H1 (cell line): ENCODE results near the gene G2E3. TPM values are rescaled to one million over a fixed set of nuclear protein-coding genes. Genes with fewer than 3 reads are reported as not detected.

ENCODE experiments used
- CBX5 ChIP-seq: fragments of 300-800, 300-1000 bp; sonication (generic); IDR thresholded peaks from 2 replicates; pipeline ENCODE4 v1.7.1; 2016; ENCODE audit warnings: antibody characterized with exemption, low read length, low read depth
- JUND ChIP-seq: IDR thresholded peaks from 2 replicates; pipeline ENCODE4 v1.6.1; 2011; ENCODE audit warnings: mild to moderate bottlenecking, improper control_type of control experiment, low read length
- KDM4A ChIP-seq: IDR thresholded peaks from one replicate; pipeline ENCODE4 v1.7.1; 2012; ENCODE audit warnings: low read depth, mild to moderate bottlenecking, moderate library complexity, low read length, inconsistent platforms; ENCODE audit not compliant: severe bottlenecking
- KDM5A ChIP-seq: fragments of 200-600 bp; IDR thresholded peaks from 2 replicates; pipeline ENCODE4 v1.7.1; 2012; ENCODE audit warnings: mild to moderate bottlenecking, low read length, inconsistent platforms, mixed read lengths
- MAFK ChIP-seq: IDR thresholded peaks from 2 replicates; pipeline ENCODE4 v1.6.1; 2012; ENCODE audit warnings: low read depth, mild to moderate bottlenecking, improper control_type of control experiment, low read length
- PHF8 ChIP-seq: fragments of 200-600 bp; sonication (generic); conservative IDR thresholded peaks from 2 replicates; pipeline ENCODE4 v1.7.1; 2012; ENCODE audit warnings: low read depth, mild to moderate bottlenecking, inconsistent platforms, low read length, moderate library complexity
- POLR2AphosphoS5 ChIP-seq: IDR thresholded peaks from 2 replicates; pipeline ENCODE4 v1.6.1; 2011; ENCODE audit warnings: low read depth, low read length
- SAP30 ChIP-seq: fragments of 300-600 bp; sonication (generic); IDR thresholded peaks from 2 replicates; pipeline ENCODE4 v1.7.1; 2012; ENCODE audit warnings: low read length, moderate library complexity, mild to moderate bottlenecking, inconsistent platforms; ENCODE audit not compliant: insufficient read depth, insufficient replicate concordance
- TAF7 ChIP-seq: optimal IDR thresholded peaks from 2 replicates; pipeline ENCODE3; 2011; ENCODE audit warnings: low read depth, mild to moderate bottlenecking, inconsistent platforms, low read length, moderate library complexity, borderline replicate concordance
- TBP ChIP-seq: IDR thresholded peaks from 2 replicates; pipeline ENCODE4 v1.6.1; 2011; ENCODE audit warnings: low read depth, low read length, improper control_type of control experiment
- polyA plus RNA-seq, 7 experiments: library from polyadenylated mRNA; depleted of rRNA in 3 of 7; stranded (reverse) in 5 of 7; unstranded in 2 of 7; fragments of >200 nt in 5 of 7; fragments of 200-250 nt in 2 of 7; gene quantifications; 1 replicate in 5 of 7; 2 replicates in 1 of 7; 4 replicates in 1 of 7; pipeline versions ENCODE4 v1.2.1 to v1.2.3, GENCODE V29; 2011 to 2013; ENCODE audit warnings: missing spikeins in 2 of 7, mixed read lengths in 2 of 7
- total RNA-seq: library from RNA; stranded (reverse); fragmentation: NEBNext Ultra II Directional; extraction: Animal tissue kit (Norgen Biotek cat#: 25700); gene quantifications from 2 replicates; pipeline ENCODE4 v1.2.1, GENCODE V29; 2021
- TF ChIP-seq, protein P1 (sequence below): IDR thresholded peaks from 2 replicates; pipeline ENCODE4 v1.6.1; 2012; ENCODE audit warnings: inconsistent platforms

The G2E3 gene
- total and polyA plus RNA-seq, 2 of the 8 experiments (the other 6 are each of a cell fraction or from before 2014, with no cell fraction given) = 9.2 to 72.0 TPM

DNA sequence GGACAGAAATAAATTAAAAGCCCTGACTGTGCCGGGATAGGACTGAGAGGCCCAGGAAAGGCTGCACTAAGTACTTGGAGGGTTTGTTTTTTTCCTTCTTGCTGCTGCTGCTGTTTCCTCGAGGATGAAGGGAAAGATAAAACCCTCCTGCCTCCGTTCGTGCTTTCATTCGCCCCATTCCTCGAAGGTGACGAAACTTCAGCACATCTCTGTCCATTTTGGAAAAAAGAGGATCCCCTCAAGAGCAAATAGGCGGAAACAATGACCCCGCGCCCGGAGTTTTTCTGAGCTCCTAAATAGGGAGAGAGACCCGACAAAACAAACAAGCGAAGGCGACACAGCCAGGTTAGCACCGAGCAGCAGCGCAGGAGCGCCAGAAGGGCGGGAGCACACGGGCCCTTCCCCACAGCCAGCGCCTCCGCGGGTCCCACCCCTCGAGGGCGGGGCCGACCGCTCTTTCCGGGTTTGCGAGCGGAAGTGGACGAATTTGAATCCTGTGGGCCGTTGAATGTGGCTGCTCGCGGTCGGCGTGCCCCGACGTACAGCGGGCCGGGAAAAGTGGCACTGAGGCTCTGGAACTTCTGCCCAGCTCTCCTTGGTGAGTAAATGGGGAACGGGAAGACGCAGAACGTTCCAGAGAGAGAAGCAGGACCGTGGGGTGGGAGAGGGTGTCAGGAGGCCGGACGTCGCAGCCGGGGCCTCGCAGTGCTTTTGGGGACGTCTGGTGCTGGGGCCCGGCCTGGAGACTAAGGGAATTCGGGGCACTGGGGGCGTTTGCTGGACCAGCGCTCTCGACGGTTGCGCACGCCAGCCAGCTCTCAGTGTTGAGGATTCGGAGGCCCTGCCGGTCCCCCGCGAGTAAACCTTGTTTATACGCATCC lies at the start of gene G2E3 (continued):
- TF ChIP-seq MAFK (no peak), SAP30 (peak; percentile 41), PHF8 (peak; percentile 91), KDM5A (no peak), POLR2AphosphoS5 (peak; percentile 85), CBX5 (no peak), KDM4A (peak; percentile 79), TBP (peak; percentile 58), TAF7 (peak; percentile 61), JUND (no peak)
- TF ChIP-seq, protein P1, sequence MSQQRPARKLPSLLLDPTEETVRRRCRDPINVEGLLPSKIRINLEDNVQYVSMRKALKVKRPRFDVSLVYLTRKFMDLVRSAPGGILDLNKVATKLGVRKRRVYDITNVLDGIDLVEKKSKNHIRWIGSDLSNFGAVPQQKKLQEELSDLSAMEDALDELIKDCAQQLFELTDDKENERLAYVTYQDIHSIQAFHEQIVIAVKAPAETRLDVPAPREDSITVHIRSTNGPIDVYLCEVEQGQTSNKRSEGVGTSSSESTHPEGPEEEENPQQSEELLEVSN = peak; percentile 87
